NCI-H748 treated with DMSO at 0.1 percent for 48 hours (cell line): ENCODE data around the gene DLGAP1.

Experiments
- DNase-seq: peaks from one replicate; lab custom pipeline; 2025; lab: John Stamatoyannopoulos, UW

The DLGAP1 gene

DNA sequence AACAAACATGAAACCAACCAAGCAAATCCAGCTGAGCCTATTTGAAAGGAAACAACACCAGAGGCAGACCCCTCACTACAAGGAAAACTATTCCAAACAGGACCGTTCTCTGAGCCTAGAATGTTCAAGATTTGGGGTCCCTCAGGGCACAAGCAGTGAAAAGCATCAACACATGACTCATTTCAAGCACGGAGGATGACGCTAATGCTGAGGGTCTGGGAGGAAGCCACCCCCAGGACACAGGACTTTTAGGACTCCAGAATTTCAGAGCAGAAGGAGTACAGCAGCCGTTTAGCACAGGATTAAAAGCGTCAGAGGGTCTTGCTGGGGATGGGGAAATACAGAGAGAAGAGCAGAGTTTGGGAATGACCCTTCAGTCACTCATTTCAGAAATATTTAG, 168.9 kb downstream of the DLGAP1 start:
- no peak for DNase-seq

- no peak for DNase-seq
Measured at GRCh38 chr18:4285525-4285924, 169.6 kb downstream of the DLGAP1 start.

DNA sequence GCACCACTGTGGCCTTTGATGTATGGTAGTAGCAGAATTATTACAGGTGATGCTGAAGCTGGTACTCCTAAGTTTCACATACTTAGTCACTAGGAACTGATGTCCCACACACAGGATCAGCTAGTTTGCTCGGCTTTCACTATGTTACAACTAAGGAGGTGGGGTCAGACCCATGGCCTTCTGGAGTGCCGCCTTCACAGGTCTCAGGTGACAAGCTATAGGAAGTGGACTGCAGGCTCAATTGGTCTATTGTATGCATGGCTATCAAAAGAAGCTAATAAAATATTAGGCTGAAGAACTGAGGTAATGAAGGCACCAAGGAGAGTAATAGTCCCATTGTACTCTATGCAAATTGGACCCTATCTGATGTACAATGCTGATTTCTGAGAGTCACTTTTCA, 170.6 kb downstream of the DLGAP1 start:
- DNase-seq = no peak

- DNase-seq = no peak
Measured at GRCh38 chr18:4283746-4284291, 171.3 kb downstream of the DLGAP1 start.

- DNase-seq = no peak
Measured at GRCh38 chr18:4282954-4283353, 172.2 kb downstream of the DLGAP1 start.

DNA sequence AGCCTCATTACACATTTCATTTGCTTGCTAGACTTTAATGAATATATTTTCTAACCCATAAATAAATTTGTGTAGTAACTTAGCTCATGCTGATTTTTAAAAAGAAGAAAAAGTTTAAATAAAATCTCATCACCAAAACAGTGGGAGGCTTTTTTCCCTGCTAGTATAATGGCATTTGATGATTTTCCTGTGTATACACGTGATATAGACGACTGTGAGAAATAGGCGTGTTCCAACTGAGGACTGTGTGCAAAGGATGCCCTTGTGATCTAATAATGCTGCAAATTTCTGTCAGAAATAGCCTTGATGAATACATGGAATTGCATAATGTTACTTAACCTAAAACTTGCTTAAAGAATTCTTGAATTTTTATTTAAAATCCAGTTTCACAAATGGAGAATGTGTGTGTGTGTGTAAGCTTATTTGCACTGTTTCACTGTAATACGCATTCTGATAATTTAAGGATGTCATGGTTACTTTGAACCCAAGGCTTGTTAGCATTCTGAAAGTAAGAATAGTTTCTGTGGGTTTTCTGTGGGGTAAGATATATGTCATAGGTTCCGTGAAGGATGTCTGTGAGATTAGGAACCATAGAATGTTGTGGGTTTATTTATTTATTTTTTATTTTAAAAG, 178.0 kb downstream of the DLGAP1 start:
- no peak for DNase-seq

- no peak for DNase-seq
Measured at GRCh38 chr18:4271952-4272351, 183.2 kb downstream of the DLGAP1 start.

- DNase-seq = no peak
Measured at GRCh38 chr18:4270988-4271387, 184.1 kb downstream of the DLGAP1 start.

- no peak for DNase-seq
Measured at GRCh38 chr18:4270016-4270415, 185.1 kb downstream of the DLGAP1 start.

DNA sequence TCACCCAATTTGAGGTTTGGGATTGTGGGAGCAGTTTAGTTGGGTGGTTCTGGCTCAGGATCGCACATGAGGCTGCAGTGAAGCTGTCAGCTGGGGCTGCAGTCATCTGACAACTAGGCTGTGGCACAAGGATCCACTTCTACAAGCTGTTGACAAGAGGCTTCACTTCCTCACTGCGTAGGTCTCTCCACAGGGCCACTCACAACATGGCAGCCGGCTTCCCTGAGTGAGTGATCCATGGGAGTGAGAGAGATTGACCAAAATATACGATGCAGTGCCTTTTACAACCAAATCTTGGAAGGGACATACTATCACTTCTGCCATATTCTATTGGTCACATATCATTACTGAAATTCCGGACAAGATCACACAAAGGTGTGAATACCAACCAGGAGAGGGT, 187.5 kb downstream of the DLGAP1 start:
- no peak for DNase-seq

DNA sequence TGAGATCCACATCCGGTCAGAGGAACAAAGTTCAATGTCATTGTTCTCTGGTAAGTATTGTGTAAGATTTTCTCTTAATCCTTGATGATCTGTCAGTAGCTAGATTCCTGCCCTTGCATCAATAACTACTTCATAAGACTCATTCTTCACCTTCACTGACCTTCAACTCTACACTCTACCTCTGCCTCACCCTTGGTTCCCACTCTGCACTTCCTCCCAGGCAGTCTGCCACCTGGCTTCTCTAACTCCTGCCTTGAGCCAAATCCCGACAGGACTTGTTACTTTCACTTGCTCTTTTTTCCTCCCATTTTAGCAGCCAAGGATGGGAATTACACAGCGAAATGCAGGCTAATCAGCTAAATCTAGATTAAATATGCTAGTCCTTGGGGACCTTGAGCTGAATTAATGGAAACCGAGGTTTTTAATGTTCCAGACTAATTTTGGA, 190.7 kb downstream of the DLGAP1 start:
- DNase-seq = no peak

DNA sequence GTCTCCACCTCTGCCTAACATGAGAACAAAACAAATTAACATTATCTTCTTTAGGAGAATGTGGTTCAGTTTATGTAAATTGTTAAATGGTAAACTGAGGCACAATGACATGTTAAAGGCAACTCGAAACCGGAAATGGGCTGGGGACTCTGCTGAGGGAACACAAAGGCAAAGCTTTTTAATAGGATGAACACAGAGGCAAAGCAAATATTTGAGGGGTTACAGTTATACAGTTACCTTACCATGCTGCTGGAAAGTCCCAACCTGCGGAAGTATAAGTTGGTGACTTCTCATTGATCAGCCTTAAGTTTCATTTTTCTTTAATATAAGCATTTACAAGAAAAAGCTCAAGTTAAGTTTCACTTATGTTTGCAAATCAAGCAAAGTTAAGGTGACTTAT, 195.0 kb downstream of the DLGAP1 start:
- DNase-seq = no peak

DNA sequence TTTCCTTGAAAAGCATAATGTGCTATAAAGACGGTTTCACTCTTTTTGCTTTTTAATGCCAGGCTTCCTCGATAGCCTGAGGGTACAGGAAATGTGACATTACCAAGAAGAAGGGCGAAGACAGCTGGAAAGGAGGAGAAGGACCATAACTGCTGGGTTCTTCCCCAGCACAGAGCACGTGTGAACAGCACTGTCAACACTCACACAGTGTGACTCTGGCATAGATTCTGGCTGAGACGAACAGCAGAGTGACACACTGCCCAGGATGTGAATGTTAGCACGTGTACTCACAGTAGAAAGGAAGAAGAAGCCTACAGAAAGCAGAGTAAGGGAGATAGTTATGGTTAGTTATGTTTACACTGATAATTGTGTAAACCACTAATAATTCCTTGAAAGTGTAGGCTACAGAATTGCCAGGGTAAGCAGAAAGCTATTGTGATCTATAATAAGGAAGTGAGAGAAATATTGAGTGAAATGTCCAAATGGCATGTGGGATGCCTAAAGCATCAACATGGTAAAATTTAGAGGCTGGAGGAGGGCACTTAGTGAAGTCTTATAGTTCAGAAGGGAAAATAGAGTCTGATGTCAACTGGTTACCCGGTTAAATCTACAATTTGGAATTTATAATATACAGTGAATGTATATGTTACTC, 198.2 kb downstream of the DLGAP1 start:
- no peak for DNase-seq

DNA sequence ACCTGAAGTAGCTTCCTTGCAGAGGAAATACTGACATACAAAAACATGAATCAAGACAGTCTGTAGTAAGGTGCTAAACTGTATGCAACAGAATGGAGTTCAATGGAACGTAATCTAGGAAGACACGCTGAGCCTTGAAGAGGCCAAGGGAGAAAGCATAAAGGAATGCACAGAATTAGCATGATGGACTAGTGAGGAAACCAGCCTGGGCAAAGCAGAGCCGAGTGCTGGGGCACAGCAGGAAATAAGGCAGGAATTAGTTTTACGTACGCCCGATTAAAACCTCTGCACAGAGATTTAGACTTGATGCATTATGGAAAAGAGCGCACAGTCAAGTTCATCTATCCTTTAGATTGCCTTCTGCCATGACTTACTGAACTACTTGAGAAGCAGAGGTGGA, 200.3 kb downstream of the DLGAP1 start:
- no peak for DNase-seq

GRCh38 chr18:4252829-4253228, 202.3 kb downstream of the DLGAP1 start:
- no peak for DNase-seq

DNA sequence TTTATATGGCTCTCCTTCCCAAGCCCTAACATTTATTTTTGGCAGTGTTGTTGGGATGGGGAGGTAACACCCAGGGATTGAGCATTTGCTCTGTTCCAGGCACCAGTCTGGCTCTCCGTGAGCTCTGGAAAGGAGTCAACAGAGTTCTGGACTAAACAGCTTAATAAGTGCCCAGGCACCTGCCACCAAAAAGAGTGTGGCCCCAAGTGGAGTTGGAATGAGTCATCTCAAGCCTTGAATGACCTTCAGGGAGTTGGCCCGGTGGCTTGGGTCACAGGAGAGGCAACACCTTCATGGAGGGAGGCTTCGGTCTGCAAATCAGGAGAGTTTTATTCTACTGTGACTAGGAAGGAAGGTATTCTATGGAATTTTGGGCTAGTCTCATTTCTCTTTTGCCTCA, 203.2 kb downstream of the DLGAP1 start:
- DNase-seq = no peak

DNA sequence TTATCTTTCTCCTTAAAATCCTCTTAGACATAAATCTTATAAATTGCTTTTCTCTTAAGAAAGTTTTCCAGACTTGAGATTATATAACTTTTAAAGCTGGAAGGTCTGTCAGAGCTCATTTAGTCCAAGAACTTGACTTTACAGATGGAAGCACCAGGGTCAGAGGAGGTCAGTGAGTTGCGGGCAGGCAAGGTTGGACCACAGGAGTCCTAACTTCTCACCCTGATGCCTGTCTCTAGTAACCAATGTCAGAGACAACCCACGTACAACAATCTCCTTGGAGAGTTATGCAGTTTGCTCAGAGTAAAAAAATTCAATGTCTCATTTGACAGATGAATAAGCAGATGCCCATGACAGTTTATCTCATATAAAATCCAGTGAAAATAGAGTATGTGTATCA, 203.9 kb downstream of the DLGAP1 start:
- no peak for DNase-seq

DNA sequence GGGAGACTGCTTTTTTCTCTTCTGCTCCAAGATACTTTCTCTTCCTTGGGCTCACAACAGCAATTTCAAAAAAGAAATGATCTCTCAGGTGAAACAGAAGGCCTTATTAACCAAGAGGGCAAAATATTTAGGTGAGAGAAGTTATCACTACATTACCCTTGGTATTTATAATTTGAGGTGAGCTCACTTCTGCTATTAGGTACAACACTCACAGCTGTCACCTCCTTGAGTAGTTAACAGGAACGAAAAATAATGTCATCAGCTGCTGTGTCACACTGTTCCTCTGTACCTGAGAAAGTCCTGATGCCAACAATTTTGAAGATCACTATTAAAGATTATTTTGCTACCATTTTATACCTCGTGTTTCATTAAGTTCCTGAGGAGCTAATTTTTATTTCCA, 205.0 kb downstream of the DLGAP1 start:
- no peak for DNase-seq

GRCh38 chr18:4248686-4249085, 206.4 kb downstream of the DLGAP1 start:
- no peak for DNase-seq

DNA sequence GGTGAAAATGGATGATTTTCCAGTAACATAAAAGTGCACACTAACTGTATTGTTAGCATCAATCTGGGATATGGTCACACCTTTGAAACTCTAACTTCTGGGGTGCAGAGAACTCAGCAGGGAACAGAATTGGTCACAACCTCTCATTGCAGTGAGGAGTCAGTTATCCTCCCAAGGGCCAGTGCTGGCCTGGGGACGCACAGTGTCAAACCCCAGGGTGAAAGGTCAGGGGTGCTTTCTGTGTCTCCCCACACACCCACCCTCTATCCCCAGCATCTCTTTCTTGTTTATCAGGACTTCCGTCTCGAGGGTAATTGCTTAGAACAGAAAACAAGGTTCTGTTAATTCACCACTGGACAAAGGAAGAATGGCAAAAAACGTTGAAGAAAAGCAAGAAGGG, 208.7 kb downstream of the DLGAP1 start:
- no peak for DNase-seq

DNA sequence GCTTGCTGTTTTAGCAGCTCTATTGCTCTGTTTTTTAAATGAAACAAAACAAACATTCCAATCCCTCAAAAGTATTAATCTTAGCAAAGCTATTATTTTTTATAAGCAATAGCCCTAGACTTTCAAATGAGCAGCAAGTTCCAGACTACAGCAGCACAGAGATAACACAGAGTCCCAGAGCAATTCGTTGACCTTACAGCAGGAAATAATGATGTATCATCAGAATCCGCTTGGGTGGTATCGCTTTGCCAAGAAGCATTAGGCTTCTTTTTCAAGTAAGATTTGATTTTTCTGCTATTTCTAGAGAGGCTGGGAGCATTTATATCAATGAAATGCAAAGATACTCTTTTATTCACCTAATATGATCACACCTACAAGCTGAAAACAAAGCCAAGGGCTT, 209.7 kb downstream of the DLGAP1 start:
- DNase-seq = no peak

- DNase-seq = no peak
Measured at GRCh38 chr18:4242431-4243161, 212.5 kb downstream of the DLGAP1 start.

DNA sequence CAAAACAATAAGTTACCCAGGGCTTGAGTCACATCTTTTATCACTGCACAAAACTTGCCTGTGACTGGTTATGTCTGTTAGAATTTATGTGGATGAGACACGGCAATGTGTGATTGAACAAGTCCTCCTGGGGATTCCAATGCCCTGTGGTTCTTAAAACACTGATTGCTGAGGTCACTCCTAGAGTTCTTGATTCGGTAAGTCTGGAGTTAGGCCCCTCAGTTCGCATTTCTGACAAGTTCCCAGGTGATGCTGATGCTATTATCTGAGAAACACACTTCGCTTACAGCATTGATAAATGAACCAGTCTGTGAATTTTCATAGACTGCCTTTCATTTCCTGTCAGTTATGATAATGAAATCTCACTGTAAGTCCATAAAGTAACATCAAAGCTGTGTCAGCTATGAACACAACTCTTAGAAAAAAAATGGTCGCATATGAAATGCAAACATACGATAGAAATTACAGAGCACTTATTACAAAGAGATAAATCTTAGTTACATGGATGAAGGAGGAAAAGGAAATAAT, 214.0 kb downstream of the DLGAP1 start:
- no peak for DNase-seq
